KMS-11 (cell line): ENCODE data around the gene NEK11.

Experiments used
- H2AFZ ChIP-seq: fragments of 200-600 bp; sonication (generic); 2 replicates; pipeline ENCODE4 v1.6.1; 2016; ENCODE audit warnings: antibody characterized with exemption, mixed run types, low read depth
- H3K27ac ChIP-seq: fragments of 200-600 bp; sonication (generic); 2 replicates; pipeline ENCODE4 v1.6.1; 2016; ENCODE audit warnings: mild to moderate bottlenecking, mixed run types
- H3K27me3 ChIP-seq: fragments of 200-600 bp; sonication (generic); 2 replicates; pipeline ENCODE4 v1.6.1; 2017; ENCODE audit warnings: mild to moderate bottlenecking, low read depth, mixed run types, moderate library complexity; ENCODE audit not compliant: insufficient read depth
- H3K36me3 ChIP-seq: fragments of 200-600 bp; sonication (generic); 2 replicates; pipeline ENCODE4 v1.6.1; 2017; ENCODE audit warnings: mild to moderate bottlenecking, mixed run types; ENCODE audit not compliant: insufficient read depth
- H3K4me1 ChIP-seq: fragments of 200-600 bp; sonication (generic); 2 replicates; pipeline ENCODE4 v1.6.1; 2016; ENCODE audit warnings: mild to moderate bottlenecking, low read depth, mixed run types; ENCODE audit not compliant: poor library complexity, severe bottlenecking
- H3K4me2 ChIP-seq: fragments of 200-600 bp; sonication (generic); 2 replicates; pipeline ENCODE4 v1.7.0; 2016; ENCODE audit warnings: mild to moderate bottlenecking, mixed run types
- H3K4me3 ChIP-seq: fragments of 200-600 bp; sonication (generic); IDR thresholded peaks from 2 replicates; pipeline ENCODE4 v1.6.1; 2017; ENCODE audit warnings: low read depth, low read length, mixed read lengths; ENCODE audit not compliant: insufficient read depth
- H3K79me2 ChIP-seq: fragments of 200-600 bp; sonication (generic); 2 replicates; pipeline ENCODE4 v1.6.1; 2016; ENCODE audit warnings: low read depth, mixed run types; ENCODE audit not compliant: insufficient read depth
- H3K9ac ChIP-seq: fragments of 200-600 bp; sonication (generic); 2 replicates; pipeline ENCODE4 v1.6.1; 2016; ENCODE audit warnings: mild to moderate bottlenecking, mixed run types
- H4K20me1 ChIP-seq: fragments of 200-600 bp; sonication (generic); 2 replicates; pipeline ENCODE4 v1.6.1; 2016; ENCODE audit warnings: mild to moderate bottlenecking, mixed run types; ENCODE audit not compliant: insufficient read depth
- CTCF ChIP-seq: fragments of 200-600 bp; sonication (generic); conservative IDR thresholded peaks from 2 replicates; pipeline ENCODE4 v1.6.1; 2017; ENCODE audit warnings: low read depth, mild to moderate bottlenecking, antibody characterized with exemption, low read length, moderate library complexity, mixed read lengths

Gene NEK11

GRCh38 chr3:131222599-131222998 lies 195.9 kb downstream of the NEK11 start:
- H4K20me1 ChIP-seq = no peaks in the 10 kb centered on the region
- TF ChIP-seq CTCF = no peak
- no peak overlapping the region for H3K4me2 ChIP-seq
- no peaks in the 10 kb centered on the region for H3K27me3 ChIP-seq
- H3K4me3 ChIP-seq = no peak overlapping the region
- no peaks in the 10 kb centered on the region for H3K79me2 ChIP-seq
- H3K9ac ChIP-seq = no peak overlapping the region
- H3K27ac ChIP-seq = no peak overlapping the region
- no peaks in the 10 kb centered on the region for H3K4me1 ChIP-seq
- no peaks in the 10 kb centered on the region for H3K36me3 ChIP-seq
- H2AFZ ChIP-seq = no peak overlapping the region

DNA sequence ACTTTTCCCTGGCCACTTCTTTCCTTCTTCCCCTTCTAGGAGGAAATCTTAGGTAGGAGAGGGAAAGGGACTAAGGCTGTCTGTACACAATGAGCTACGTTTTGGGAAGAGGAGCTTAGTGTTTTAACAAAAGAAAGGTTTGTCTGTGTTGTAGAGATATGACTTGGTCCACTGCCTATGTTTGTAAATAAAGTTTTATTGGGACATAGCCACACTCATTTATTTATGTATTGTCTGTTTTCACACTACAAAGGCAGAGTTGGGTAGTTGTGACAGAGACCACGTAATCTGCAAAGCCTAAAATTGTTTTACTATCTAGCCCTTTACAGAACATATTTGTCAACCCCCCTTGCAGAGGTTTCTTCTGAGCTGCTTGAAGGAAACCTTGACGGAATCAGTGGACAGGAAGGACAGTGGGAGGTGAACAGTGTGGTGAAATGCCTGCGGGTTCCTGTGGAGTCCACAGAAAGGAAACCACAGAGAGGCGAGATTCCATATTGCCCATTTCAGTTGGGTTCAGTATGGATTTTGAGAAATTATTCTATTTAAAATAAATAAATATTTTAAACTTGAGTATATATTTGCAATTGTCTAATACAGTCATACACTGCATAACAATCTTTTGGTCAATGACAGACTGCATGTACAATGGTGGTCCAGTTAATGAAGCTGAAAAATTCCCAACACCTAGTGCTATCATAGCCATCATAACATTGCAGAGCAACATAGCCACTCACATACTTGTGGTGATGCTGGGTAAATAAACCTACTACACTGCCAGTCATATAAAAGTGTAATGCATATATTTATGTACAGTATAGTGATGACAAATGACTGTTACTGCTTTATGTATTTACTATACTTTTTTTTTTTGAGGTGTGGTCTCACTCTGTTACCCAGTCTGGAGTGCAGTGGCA lies 197.0 kb downstream of the NEK11 start:
- no peak for TF ChIP-seq CTCF
- Histone ChIP-seq H3K4me3 (no peak overlapping the region), H4K20me1 (no peaks in the 10 kb centered on the region), H3K79me2 (no peaks in the 10 kb centered on the region), H3K27ac (no peak overlapping the region), H3K4me1 (no peaks in the 10 kb centered on the region), H2AFZ (no peak overlapping the region), H3K36me3 (no peaks in the 10 kb centered on the region), H3K4me2 (no peak overlapping the region), H3K27me3 (no peaks in the 10 kb centered on the region), H3K9ac (no peak overlapping the region)

DNA sequence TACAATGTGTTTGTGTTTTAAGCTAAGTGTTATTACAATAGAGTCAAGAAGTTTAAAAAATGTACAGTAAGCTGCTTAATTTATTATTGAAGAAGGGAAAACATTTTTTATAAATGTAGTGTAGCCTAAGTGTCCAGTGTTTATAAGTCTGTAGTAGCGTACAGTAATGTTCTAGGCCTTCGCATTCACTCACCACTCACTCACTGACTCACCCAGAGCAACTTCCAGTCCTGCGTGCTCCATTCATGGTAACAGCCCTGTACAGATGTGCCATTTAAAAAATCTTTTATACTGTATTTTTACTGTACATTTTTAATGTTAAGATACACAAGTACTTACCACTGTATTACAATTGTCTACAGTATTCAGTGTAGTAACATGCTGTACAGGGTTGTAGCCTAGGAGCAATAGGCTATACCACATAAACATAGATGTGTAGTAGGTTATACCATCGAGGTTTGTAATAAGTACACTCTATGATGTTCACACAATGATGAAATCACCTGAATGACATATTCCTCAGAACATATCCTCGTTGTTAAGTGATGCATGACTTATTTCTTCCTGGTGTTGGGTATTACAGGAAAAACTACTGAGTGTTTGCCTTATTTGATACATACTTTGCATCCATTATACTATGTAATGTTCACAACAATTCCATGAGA lies 198.3 kb downstream of the NEK11 start:
- Histone ChIP-seq H3K36me3 (no peaks in the 10 kb centered on the region), H3K4me3 (no peak overlapping the region), H3K27ac (no peak overlapping the region)

DNA sequence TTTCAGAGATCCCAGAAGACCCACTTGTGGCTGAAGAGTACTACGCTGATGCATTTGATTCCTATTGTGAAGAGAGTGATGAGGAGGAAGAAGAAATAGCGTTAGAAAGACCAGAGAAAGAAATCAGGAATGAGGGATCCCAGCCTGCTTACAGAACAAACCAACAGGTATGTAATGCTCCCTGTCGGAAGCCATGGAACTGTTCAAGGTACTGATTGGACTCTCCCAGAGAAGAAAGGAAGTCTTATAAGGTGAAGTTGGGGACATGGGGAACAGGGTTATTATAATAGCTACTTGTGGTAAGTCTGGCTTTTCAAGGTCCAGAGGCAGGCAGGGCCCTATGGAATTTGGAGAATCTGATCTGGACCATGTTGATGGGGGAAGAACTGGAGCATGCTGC lies 201.8 kb downstream of the NEK11 start:
- Histone ChIP-seq H2AFZ (no peak overlapping the region), H3K27ac (no peak overlapping the region), H3K27me3 (no peaks in the 10 kb centered on the region), H3K79me2 (no peaks in the 10 kb centered on the region), H3K4me3 (no peak overlapping the region), H3K36me3 (no peaks in the 10 kb centered on the region), H3K9ac (no peak overlapping the region), H4K20me1 (no peaks in the 10 kb centered on the region), H3K4me2 (no peak overlapping the region), H3K4me1 (no peaks in the 10 kb centered on the region)
- TF ChIP-seq CTCF = no peak

More for the DNA sequence above, 198.3 kb downstream of the NEK11 start:
- TF ChIP-seq CTCF = no peak
- H3K79me2 ChIP-seq = no peaks in the 10 kb centered on the region
- H3K4me2 ChIP-seq = no peak overlapping the region
- no peaks in the 10 kb centered on the region for H3K4me1 ChIP-seq
- no peaks in the 10 kb centered on the region for H3K27me3 ChIP-seq
- no peak overlapping the region for H2AFZ ChIP-seq
- H3K9ac ChIP-seq = no peak overlapping the region
- no peaks in the 10 kb centered on the region for H4K20me1 ChIP-seq
